Uterus (tissue), 2 donors: Measurements from ENCODE around the gene AKT2.

Experiments
- POLR2A ChIP-seq, 2 donors: fragments of 450-650 bp; IDR thresholded peaks; one replicate each; pipeline ENCODE4 v1.6.1; 2016; ENCODE audit warnings: antibody characterized with exemption in 2 of 2, mild to moderate bottlenecking in 1 of 2, moderate library complexity in 1 of 2
- TF ChIP-seq, protein P1 (sequence below), 4 experiments: fragments of 200-600 bp in 2 of 4; fragments of 450-650 bp in 2 of 4; sonication (generic) in 2 of 4; IDR thresholded peaks; one replicate each; pipeline ENCODE4 v1.5.1; 2016 to 2019; ENCODE audit warnings: antibody characterized with exemption in 4 of 4, mild to moderate bottlenecking in 2 of 4, moderate library complexity in 1 of 4

DNA sequence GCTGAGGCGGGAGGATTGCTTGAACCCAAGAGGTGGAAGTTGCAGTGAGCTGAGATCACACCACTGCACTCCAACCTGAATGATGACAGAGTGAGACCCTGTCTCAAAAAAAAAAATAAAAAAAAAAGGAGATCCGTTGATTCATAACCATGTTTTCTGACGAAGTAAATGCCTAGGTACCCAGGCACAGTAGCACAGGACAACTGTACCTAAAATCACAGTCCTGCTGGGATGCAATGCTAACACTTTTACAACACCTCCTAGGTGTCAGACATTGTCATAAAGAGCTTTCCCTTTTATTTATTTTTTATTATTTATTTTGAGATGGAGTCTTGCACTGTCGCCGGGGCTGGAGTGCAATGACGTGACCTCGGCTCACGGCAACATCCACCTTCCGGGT is 64.5 kb downstream of the AKT2 start:
- TF ChIP-seq, protein P1, sequence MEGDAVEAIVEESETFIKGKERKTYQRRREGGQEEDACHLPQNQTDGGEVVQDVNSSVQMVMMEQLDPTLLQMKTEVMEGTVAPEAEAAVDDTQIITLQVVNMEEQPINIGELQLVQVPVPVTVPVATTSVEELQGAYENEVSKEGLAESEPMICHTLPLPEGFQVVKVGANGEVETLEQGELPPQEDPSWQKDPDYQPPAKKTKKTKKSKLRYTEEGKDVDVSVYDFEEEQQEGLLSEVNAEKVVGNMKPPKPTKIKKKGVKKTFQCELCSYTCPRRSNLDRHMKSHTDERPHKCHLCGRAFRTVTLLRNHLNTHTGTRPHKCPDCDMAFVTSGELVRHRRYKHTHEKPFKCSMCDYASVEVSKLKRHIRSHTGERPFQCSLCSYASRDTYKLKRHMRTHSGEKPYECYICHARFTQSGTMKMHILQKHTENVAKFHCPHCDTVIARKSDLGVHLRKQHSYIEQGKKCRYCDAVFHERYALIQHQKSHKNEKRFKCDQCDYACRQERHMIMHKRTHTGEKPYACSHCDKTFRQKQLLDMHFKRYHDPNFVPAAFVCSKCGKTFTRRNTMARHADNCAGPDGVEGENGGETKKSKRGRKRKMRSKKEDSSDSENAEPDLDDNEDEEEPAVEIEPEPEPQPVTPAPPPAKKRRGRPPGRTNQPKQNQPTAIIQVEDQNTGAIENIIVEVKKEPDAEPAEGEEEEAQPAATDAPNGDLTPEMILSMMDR (IDR thresholded peaks at IDR 0.05) = no peak
- no peak for TF ChIP-seq POLR2A (IDR thresholded peaks at IDR 0.05)
